G401 (cell line): ENCODE data around the gene FAM32A. TPM values are rescaled to one million over a fixed set of nuclear protein-coding genes. Genes with fewer than 3 reads are reported as not detected.
A peak's percentile ranks its signal among the peaks of the same experiment; 100 is the strongest.
"Not testable (repeated sequence)": the region's sequence is repeated elsewhere in the genome, so short reads cannot be mapped to it uniquely, and the experiment has no call there.

Source experiments
- DNase-seq: peaks from one replicate; pipeline ENCODE4 v3.0.0-alpha.2; 2015; ENCODE audit warnings: low spot score
- in situ Hi-C: cut with HindIII; loops from 2 replicates; pipeline ENCODE4 v1.10.0; 2016; ENCODE audit warnings: low sequenced_read_pairs, mixed read lengths
- total RNA-seq: library from RNA; depleted of rRNA; stranded (reverse); fragments of >200 nt; shearing (Covaris generic); gene quantifications from 2 replicates; pipeline ENCODE4 v1.2.3, GENCODE V29; 2014

Gene FAM32A
- total RNA-seq, 1 experiment from 2014 or later = 161 TPM

- no peak for DNase-seq
- in situ Hi-C loops = no loop called here
Measured at GRCh38 chr19:16160943-16161560, 24.2 kb upstream of the FAM32A start.

- no peak for DNase-seq
- in situ Hi-C loops = no loop called here
Measured at GRCh38 chr19:16161840-16162239, 23.4 kb upstream of the FAM32A start.

DNA sequence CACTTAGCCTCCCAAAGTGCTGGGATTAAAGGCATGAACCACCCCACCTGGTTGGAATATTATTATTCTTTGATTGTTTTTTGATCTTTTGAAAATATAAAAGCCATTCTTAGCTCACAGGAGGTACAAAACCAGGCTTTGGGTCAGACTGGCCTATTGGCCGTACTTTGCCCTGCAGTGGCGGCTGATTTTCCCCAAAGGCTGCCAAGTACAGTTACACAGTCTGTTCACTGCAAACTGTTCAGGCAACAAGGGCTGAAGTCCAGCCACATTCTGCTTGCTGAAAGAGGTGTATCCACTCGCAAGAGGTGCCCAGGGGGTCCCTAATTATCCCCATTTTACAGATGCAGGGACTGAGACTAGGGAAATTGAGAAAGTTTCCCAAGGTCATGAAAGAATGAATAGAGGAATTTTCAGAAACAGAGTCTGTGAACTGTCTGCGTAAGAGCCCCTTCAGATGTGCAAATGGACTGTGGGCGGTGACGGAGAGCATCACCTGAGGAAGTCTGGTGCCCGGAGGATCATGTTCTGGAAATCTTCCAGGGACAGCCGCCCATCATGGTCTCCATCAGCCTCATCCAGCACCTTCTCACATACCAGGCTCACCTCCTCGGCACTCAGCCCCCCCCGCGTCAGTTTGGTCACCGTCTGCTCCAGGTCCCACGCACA lies 20.9 kb upstream of the FAM32A start:
- in situ Hi-C loops = no loop called here
- DNase-seq = no peak

GRCh38 chr19:16166417-16166816 lies 18.8 kb upstream of the FAM32A start:
- in situ Hi-C loops = no loop called here
- DNase-seq = no peak

- no peak for DNase-seq
- in situ Hi-C loops = no loop called here
Measured at GRCh38 chr19:16167055-16167454, 18.2 kb upstream of the FAM32A start.

DNA sequence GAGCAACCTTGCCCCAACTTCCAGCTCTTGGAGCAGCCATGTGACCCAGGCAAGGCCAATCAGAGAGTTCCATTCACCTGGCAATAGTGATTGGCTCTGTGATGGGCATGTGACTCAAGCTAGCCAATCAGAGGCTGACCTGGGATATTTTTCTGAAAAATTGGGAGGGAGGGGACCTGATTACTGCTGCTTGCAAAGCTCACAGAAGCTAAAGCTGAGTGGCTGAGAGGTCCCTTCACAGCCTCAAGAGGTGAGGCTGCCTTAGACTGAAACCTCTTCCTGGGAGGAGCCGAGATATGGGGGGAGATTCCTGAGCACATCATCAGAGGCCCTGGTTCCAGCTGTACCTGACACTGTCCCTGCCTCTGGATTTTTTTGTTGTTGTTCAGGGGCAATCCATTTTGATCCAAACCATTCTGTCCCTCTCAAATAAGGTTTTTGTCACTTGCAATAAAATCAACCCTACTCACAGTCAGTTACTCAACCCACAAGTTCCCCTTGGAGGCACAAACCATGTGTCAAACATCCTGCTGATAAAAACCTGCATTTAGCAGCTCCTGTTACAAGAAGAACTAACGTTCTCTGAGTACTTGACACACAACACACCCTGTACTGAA lies 16.6 kb upstream of the FAM32A start:
- DNase-seq = no peak
- in situ Hi-C loops = no loop called here

DNA sequence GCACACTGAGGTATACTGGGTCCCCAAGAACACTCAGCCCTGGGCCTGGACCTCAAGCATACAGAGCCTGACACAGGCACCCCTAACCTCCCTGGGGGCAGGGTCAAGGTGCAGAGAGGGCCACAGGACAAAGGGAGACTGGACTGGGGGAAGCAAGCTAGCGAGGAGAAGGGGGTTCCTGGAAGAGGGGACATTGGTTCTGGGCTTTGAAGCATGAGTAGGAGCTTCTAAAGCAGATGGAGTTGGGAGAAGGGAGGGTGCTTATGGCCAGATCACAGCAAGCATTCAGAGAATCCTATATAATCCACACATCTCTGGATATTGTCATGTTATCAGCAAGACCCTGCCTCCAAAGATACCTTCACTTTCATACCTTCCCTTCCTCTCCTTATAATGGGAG lies 15.1 kb upstream of the FAM32A start:
- in situ Hi-C loops = no loop called here

GRCh38 chr19:16175954-16176353 lies 9.3 kb upstream of the FAM32A start:
- no peak for DNase-seq
- in situ Hi-C loops = no loop called here

More for the DNA sequence above, 15.1 kb upstream of the FAM32A start:
- DNase-seq = no peak

GRCh38 chr19:16178866-16179265 lies 6.3 kb upstream of the FAM32A start:
- in situ Hi-C loops, DNase-seq: not testable (repeated sequence)

GRCh38 chr19:16180611-16181010 lies 4.6 kb upstream of the FAM32A start:
- in situ Hi-C loops = no loop called here
- no peak for DNase-seq

DNA sequence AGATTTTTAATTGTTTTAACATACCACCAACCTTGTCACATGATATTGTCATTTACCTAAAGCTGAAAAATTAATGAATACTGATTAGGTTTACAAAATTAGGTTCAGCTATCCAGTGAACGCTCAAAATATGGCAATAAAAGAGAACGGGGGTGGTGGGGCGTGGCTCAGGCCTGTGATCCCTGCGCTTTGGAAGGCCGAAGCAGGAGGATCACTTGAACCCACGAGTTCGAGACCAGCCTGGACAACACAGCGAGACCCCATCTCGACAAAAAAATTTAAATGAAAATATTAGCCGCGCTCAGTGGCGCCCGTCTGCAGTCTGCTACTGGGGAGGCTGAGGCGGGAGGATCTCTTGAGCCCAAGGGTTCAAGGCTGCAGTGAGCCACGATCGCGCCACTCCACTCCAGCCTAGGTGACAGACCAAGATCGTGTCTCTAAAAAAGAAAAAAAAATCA lies 516 bp upstream of the FAM32A start:
- no peak for DNase-seq
- in situ Hi-C loops = no loop called here

DNA sequence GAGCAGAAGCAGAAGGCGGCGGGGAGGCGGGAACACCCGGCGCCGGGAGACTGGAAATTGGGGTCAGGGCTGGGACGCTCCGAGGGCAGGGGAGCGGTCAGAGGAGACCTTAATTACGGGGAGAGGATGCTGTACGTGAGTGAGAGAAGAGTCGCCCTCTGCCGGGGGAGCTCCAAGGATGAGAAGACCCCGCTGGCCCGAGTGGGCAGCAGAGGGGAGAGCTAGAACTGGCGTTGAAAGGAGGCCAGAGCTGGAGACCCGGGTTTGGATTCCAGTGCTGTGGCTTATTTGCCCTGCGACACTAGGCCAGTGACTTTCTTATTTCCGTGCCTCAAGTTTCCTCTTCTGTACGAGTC lies 536 bp downstream of the FAM32A start:
- DNase-seq = peak; percentile 31
- in situ Hi-C loops = no loop called here

DNA sequence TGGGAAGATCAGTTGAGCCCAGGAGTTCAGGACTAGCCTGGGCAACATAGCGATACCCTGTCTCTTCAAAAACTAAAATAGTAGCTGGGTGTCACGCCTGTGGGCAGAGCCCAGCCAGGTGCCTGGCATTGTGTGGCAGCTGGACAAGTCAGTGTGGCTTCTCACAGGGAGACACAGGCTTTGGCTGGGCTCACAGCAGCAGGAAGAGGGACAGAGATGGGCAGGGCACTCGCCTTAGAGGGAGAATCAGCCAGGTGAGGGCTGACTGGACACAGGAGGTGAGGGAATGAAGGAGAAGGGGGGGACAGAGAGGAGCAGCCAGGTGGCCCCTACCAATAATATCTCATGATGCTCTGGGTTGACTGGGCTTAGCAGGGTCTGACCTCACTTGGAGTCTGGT lies 3.3 kb downstream of the FAM32A start:
- in situ Hi-C loops = no loop called here
- no peak for DNase-seq

- in situ Hi-C loops = no loop called here
- no peak for DNase-seq
Measured at GRCh38 chr19:16190198-16190597, 5.0 kb downstream of the FAM32A start.

DNA sequence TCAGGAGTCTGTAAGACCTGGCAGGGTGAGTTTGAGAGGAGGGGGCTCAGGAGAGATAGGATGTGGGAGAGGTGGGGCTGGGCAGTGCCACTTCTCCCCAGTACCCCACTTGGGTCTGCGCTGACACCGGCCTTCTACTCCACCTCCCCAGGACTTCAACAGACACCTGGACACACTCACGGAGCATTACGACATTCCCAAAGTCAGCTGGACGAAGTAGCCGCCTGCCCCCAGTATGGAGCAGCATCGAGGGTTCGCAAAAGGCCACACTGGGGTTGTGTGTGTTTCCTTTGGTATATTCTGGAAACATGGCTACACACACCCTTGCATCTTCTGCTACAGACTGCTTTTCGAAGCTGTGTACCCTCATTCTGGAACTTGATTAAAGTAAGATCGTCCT lies 5.5 kb downstream of the FAM32A start:
- in situ Hi-C loops = no loop called here
- no peak for DNase-seq

DNA sequence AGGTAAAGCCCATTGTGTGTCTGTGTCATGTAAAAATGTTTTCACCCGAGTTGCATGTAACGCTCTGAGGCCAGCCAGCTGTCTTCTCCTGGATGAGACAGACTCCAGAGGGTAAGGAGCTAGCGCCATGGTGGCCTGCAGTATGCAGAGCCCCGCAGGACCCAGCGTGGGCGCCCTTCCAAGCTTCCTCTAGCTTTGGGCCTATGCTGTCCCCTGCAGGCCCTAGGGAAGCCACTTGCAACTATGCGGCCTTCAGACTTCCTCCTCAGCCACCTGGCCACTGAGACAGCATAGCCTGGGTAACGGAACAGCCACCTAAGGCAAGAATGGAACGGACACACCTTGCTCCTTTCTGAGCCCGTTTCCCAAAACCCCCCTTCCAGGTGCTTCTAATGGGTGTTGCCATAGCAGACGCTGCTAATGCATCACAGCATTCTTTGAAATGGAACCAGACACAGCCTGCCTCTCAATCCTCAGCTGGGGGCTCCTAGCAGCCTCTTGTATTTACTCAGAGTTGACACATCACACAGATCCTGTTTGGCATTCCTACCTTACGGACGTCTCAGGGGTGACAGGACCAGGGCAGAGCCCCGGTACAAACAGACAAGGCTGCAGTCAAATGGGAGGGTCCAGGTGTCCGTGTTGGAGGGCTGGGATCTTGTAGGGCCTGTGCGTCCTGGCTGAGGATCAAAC lies 6.2 kb downstream of the FAM32A start:
- in situ Hi-C loops = no loop called here
- DNase-seq = no peak

- in situ Hi-C loops = no loop called here
- DNase-seq = no peak
Measured at GRCh38 chr19:16193466-16193865, 8.3 kb downstream of the FAM32A start.

DNA sequence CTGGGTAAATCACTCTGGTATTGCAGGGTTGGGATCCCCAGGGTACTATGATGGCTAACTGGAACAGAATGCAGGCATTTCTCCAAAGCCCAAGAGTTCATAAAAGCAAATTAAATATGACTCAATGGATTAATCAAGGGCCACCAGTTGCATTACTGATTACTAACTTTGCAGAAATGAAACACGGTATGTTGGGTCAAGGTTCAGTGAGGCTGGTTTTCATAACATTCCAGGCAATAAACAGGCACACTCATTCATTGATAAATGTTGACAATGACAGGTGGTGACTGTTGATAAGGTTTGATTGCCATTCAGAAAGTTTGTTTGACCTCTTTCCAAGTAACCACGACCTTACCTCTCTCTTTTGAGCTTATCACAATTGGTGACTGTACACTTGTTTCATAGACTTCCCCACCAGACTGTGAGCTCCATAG lies 12.0 kb downstream of the FAM32A start:
- in situ Hi-C loops = no loop called here
- DNase-seq = no peak

DNA sequence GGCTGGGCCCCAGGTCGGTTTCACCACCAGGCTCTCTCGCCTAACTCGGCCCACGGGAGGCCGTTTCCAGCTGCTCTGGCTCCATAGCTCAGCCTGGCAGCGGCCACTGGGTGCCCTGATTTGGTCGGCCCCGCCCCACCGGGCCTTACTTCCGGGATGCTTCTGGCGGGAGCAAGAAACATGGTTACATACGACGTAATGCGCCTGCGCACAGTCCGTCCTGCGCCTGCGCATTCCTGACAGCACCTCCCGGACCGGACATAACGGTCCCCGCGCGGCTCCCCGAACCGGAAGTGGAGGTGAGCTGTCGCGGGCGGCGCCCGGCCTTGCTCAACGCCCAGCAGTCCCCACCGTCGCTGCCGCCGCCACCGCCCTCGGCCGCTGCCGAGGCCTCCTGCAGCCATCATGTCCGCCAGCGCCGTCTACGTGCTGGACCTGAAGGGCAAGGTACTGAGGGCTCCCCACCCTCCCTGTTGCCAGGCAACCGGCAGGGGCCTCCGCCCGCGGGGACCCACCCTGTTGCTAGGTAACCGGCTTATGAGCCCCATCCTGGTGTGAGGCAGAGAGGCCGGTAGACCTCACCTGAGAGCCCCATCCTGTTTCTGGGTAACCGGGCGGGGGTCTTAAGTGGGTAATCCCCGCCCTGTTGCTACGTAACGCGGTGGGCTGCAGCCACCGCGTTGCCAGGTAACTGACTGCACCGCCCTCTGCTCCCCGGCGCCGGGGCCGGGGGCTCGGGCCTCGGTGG lies 12.6 kb downstream of the FAM32A start, which contains the start of gene AP1M1:
Gene AP1M1, plus strand, starts transcription at position 290 of the 748 bp plus-strand sequence. Its CDS starts 116 bp downstream, at position 406.
- in situ Hi-C loops = no loop called here
- peak; percentile 98 for DNase-seq

- in situ Hi-C loops = no loop called here
- no peak for DNase-seq
Measured at GRCh38 chr19:16198370-16198651, 13.1 kb downstream of the FAM32A start.
